ENCODE measurements around the gene PSMB9. TPM values are rescaled to one million over a fixed set of nuclear protein-coding genes. Genes with fewer than 3 reads are reported as not detected.

The PSMB9 gene
- total and polyA plus RNA-seq, 2 of the 4 experiments (the other 2 are of a cell fraction) = 9.0 to 12.8 TPM

DNA sequence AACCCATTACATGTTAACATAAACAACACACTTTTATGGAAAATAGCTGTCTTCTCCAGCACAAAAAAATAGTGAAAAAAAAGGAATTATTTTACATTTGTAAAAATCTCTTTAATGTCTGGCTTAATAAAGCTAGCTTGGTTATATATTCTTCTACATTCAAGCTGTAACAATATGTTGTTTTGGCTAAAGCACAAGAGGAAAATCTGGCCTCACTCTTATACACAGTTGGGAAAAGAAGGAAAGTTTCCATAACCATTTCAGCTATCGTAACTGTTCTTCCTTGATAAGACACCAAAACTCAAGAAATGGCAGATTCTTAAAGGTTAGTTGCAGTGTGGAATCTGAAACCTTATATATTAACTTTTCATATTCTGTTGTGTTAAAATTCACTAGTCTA is 44.8 kb upstream of the PSMB9 start:
- no peak overlapping the region for H3K4me3 ChIP-seq (ENCODE audit: insufficient read depth, low read depth, low read length)
- H3K36me3 ChIP-seq (ENCODE audit: control insufficient read depth, insufficient read depth, low read length) = no peaks in the 10 kb centered on the region
- H3K4me2 ChIP-seq (ENCODE audit: low read depth, low read length) = no peak overlapping the region
- H2BK15ac ChIP-seq (ENCODE audit: low read depth, low read length) = no peak overlapping the region
- DNase-seq = no peak
- H3K27me3 ChIP-seq (ENCODE audit: control insufficient read depth, insufficient read depth, low read length) = 0 out of 2 replicates have a peak, but pooled peaks cover 1% of the 10 kb centered on the region
- H2BK20ac ChIP-seq (ENCODE audit: low read depth, low read length) = no peak overlapping the region
- H2BK5ac ChIP-seq (ENCODE audit: low read depth, low read length, poor library complexity, severe bottlenecking) = no peak overlapping the region
- ATAC-seq (ENCODE audit: low read depth) = no peak
- H3K4ac ChIP-seq (ENCODE audit: low read depth, low read length) = no peak overlapping the region
- H3K56ac ChIP-seq (ENCODE audit: extremely low read depth, insufficient read depth, low read length) = no peak overlapping the region
- no CpG with 5 or more reads among the region's 1 CpG for WGBS, 2 experiments (ENCODE audit: extremely low coverage in 2 of 2, insufficient read length in 1 of 2)
- no peak overlapping the region for H3K27ac ChIP-seq (ENCODE audit: insufficient read depth, low read length)
- H2AK5ac ChIP-seq (ENCODE audit: low read depth, low read length) = no peak overlapping the region
- no peaks in the 10 kb centered on the region for H3K9me3 ChIP-seq (ENCODE audit: control insufficient read depth, insufficient read depth, low read length)
- H3K4me1 ChIP-seq (ENCODE audit: control insufficient read depth, insufficient read depth, low read length) = no peaks in the 10 kb centered on the region
- no peak overlapping the region for H2AK9ac ChIP-seq (replicated peaks; ENCODE audit: low read depth, low read length, poor library complexity)
- no peak overlapping the region for H4K91ac ChIP-seq (ENCODE audit: insufficient read depth, low read depth, low read length)
- H4K5ac ChIP-seq (ENCODE audit: low read depth, low read length) = no peak overlapping the region
- ChIA-PET CTCF (interaction anchor here (1.6 kb wide), 1 partner anchor 12 kb away, joined by 5 read pairs; no protein-coding TSS in a partner anchor), POLR2A (ENCODE audit: unreplicated experiment) (no interaction called here)
- no peak overlapping the region for H3K18ac ChIP-seq (ENCODE audit: low read depth, low read length)
- dilution Hi-C loops (cut with HindIII; ENCODE audit: low sequenced_read_pairs, unreplicated experiment) (no loop called here), in situ Hi-C loops (cut with MboI; ENCODE audit: low sequenced_read_pairs) (no loop called here), intact Hi-C loops (cut with micrococcal nuclease) (no loop called here)
- peaks cover under 1% of the 10 kb centered on the region; the same call in 1 of the 2 replicates for H3K9me1 ChIP-seq (ENCODE audit: insufficient read depth, low read length)
- TF ChIP-seq, protein P1, sequence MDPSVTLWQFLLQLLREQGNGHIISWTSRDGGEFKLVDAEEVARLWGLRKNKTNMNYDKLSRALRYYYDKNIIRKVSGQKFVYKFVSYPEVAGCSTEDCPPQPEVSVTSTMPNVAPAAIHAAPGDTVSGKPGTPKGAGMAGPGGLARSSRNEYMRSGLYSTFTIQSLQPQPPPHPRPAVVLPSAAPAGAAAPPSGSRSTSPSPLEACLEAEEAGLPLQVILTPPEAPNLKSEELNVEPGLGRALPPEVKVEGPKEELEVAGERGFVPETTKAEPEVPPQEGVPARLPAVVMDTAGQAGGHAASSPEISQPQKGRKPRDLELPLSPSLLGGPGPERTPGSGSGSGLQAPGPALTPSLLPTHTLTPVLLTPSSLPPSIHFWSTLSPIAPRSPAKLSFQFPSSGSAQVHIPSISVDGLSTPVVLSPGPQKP (IDR thresholded peaks at IDR 0.05; ENCODE audit: borderline replicate concordance, low read depth, low read length) = no peak
- TF ChIP-seq, protein P2, sequence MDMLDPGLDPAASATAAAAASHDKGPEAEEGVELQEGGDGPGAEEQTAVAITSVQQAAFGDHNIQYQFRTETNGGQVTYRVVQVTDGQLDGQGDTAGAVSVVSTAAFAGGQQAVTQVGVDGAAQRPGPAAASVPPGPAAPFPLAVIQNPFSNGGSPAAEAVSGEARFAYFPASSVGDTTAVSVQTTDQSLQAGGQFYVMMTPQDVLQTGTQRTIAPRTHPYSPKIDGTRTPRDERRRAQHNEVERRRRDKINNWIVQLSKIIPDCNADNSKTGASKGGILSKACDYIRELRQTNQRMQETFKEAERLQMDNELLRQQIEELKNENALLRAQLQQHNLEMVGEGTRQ (IDR thresholded peaks at IDR 0.05; ENCODE audit: low read depth, low read length) = no peak
- no peak overlapping the region for H3K23ac ChIP-seq (ENCODE audit: low read depth, low read length)
- H3K9ac ChIP-seq (ENCODE audit: low read depth, low read length) = no peak overlapping the region
- H3K79me1 ChIP-seq (ENCODE audit: low read depth in 1 of 2, low read length in 2 of 2) = no peaks in the 10 kb centered on the region
- H2AFZ ChIP-seq (replicated peaks; ENCODE audit: low read length, poor library complexity) = no peak overlapping the region
- no peaks in the 10 kb centered on the region for H4K20me1 ChIP-seq (ENCODE audit: insufficient read depth, low read length)
- no TSS peak for BruUV-seq (replicated peaks)
- H2BK120ac ChIP-seq (ENCODE audit: low read depth, low read length) = no peak overlapping the region
- H3K14ac ChIP-seq (replicated peaks; ENCODE audit: low read depth, low read length) = no peak overlapping the region
- H4K8ac ChIP-seq (ENCODE audit: low read depth in 2 of 2, low read length in 2 of 2) = no peak overlapping the region

All from IMR-90 (cell line).